Left hindlimb (tissue), 1 donor: ENCODE data around the gene PIP4K2B.

Experiments
- DNase-seq: peaks from one replicate; pipeline ENCODE4 v3.0.0-alpha.2; 2018

PIP4K2B gene

GRCh38 chr17:38777641-38778250 is 21.6 kb downstream of the PIP4K2B start:
- DNase-seq = no peak

- DNase-seq = no peak
These were observed 26.1 kb downstream of the PIP4K2B start for GRCh38 chr17:38773258-38773657.

- no peak for DNase-seq
These were observed 30.9 kb downstream of the PIP4K2B start for GRCh38 chr17:38768417-38768816.

GRCh38 chr17:38766341-38766740 is 33.0 kb downstream of the PIP4K2B start:
- DNase-seq = no peak

GRCh38 chr17:38762231-38762630 is 37.1 kb downstream of the PIP4K2B start:
- no peak for DNase-seq

- DNase-seq = no peak
These were observed 37.7 kb downstream of the PIP4K2B start for GRCh38 chr17:38761612-38762011.

DNA sequence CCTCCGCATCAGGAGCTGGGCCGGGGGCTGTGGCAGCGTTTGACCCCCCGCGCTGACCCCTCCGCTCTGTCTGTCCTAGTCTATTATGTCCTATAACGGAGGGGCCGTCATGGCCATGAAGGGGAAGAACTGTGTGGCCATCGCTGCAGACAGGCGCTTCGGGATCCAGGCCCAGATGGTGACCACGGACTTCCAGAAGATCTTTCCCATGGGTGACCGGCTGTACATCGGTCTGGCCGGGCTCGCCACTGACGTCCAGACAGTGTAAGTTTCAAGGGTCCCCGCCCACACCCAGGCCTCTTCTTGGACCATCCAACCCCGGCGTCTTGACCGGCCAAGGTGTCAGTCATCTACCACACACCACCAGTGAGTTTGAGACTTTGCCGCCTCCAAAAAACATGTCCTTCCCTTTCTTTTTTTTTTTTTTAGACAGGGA is 46.3 kb downstream of the PIP4K2B start:
- DNase-seq = no peak

- peak; percentile 98 for DNase-seq
These were observed 46.9 kb downstream of the PIP4K2B start, which contains the start of gene PSMB3 for GRCh38 chr17:38752308-38753070. PSMB3 (plus strand) TSS chr17:38752741; CDS start chr17:38752827, 86 bp downstream.

GRCh38 chr17:38751808-38752307 is 47.5 kb downstream of the PIP4K2B start:
- peak; percentile 89 for DNase-seq

DNA sequence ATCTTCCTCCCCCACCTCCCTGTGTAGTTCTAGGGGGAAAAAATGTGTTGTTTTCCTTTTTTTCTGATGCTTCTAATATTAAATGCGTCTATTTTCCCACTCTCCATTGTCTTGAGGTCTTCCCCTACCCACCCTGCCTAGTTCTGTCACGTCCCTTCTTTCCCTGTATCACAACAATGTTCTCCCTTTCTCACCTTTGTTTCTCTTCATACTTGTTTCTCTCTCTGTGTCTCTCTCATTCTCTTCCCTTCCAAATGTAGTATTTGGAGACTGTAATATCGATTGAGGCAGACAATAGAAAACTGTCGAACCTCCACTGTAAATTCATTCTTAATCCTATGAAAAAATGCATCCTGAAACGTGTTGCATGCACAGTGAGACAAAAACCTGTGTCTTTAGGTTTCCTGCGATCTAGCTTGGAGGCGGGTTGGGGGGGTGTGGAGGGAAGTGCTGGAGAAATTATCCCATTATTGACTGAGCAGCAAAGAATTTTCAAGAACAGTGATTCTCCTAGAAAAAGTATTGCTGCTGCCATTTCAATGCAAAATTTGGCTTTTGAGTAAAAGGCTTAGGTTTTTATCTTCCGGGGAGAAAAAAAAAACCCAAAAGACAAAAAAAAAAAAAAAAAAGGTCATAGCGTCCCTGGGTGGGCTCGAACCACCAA is 48.1 kb downstream of the PIP4K2B start:
- no peak for DNase-seq

DNA sequence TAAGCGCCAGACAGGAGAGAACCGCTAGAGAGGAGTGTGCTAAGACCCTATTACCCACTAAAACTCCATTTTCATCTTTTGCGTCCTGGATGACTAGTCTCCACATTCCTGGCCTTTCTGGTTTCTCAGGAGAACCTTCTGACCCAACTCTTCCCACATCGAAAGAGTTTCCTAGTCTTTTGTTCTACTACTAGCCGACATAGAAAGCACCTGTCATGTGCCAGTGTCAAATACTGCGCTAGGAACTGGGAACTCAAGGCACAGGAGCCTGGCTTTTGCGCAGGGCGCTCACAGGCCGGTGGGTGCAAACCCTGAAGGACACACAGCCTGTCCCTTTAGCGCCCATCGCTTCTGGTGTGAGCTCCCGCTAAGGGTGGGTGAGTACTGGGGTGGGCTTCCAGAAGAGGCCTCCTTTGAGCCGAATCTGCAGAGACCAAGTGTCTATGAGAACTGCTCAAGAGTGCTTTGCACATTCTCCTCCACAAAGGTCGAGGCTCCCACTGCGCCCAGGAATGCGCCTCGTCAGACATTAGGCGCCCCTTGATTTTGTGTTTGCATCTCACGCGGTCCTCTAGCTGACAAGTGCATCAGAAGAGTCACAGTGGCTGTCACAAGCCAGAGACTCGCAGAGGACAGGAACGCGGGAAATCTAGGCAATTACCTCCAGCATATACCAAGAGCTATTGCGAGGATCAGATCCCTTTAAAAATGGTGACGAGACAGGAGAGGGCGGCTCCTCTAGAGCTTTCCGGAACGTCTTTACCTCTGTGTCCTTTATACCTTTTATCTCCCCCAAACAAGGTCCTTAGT is 48.8 kb downstream of the PIP4K2B start:
- DNase-seq = no peak

DNA sequence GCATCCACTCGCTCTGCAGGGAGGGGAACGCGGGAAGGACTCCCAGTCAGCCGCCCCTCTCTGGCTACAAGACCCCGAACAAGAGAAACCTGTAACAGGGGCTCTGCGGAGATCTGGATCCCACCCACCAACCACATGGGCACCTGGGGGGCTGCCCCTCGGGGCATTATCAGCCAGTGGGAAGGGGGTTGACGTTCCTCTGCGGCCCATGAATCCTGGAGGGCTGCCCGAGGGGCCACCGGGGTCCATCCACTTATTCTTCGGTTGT is 49.4 kb downstream of the PIP4K2B start:
- no peak for DNase-seq

GRCh38 chr17:38749223-38750043 is 49.9 kb downstream of the PIP4K2B start:
- DNase-seq = peak; percentile 90

- no peak for DNase-seq
These were observed 50.5 kb downstream of the PIP4K2B start for GRCh38 chr17:38748892-38749222.

DNA sequence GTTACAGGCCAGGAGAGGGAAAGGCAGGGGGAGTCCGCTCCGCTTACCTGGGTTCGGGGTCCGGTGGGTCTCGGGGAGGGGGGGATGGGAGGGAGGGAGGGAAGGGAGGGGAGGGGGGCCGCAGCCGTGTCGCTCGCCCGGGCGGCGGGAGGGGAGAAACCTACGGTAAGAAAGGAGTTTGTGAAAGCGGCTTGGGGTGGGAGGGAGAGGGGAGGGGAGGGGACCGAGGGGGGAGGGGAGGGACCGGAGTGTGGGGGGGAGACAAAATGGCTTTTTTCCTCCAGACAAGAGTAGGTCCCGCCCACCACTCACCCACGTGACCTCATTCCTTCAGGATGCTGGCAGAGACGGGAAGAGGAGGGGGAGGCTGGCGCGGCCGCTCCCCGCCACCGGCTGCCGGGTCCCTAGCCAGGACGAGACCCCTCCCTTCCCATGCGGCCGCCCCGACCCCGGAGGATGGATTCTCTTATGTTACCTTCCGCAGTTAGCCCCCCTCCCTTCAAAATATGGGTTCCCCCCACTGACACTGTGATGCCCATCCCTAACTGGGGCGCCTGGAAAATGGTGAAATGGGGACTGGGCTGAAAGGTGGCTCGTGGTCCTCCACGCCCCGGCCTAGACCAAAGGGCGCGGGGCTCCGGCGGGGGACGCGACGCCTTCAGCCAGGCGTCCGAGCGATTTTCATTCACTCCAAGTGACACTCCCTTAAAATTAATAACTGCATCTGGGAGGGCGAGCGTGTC is 51.0 kb downstream of the PIP4K2B start, which contains the start of gene PCGF2:
TSS of gene PCGF2 (minus strand) at position 188 of the 743 bp plus-strand sequence. CDS start 7,934 bp downstream, outside the sequence.
- DNase-seq = peak; percentile 95

- DNase-seq = peak; percentile 75
These were observed 51.8 kb downstream of the PIP4K2B start for GRCh38 chr17:38747463-38748148.

- DNase-seq = peak; percentile 42
These were observed 52.4 kb downstream of the PIP4K2B start for GRCh38 chr17:38746849-38747462.

DNA sequence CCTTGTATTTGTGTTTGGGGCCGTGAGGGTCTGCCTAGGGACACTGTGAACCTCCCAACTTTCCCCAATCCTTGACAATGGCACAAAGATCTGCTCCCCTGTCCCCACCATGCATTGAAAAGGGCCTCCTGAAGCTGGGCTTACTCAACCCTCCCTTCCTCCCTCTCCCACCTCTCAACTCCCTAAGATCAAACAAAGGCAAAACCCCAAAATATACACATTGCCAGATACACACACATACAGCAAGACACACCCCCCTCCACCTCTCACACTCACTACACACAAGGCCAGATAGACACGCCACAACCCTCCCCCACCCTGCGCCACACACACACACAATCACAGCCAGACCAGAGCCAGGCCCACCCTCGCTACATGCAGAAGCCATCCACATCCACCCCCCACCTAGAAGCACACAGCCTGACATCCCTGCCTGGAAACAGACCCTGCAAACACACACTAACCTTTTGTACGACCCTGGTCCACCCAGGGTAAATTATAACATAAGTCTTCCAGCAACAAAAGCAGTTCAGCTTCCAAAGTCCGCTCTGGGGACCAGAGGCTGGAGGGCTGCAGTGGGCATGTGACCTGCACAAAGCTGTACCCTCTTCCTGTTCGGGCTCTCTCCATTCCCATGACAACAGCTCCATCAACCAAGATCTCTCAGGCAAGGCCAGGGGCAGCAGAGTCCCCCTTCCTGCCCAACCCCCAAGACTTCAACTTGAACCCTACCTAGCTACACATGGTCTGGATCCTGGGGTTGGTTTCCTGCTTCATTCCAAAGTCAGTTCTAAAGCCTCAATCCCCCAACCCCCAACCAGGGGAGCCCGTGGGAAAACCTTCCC is 53.1 kb downstream of the PIP4K2B start:
- DNase-seq = peak; percentile 58

DNA sequence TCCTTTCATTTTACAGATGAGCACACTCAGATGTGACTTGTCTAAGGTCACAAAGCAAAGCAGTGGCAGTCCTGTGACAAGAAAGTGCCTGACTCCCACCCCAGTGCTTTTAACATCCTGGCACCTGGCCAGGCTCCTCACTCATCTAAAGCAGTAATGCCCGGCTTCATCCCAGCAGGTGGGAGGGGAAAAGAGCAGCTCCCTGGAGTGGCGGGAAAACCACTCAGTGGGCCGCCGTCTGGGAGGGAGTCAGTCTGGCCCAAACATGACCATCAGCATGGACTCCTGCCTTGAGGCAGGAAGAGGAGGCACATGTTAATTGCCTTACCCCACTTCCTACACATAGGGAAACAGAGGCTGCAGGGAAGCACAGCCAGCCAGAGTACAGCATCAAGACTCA is 53.8 kb downstream of the PIP4K2B start:
- DNase-seq = peak; percentile 44
